Nephron (organoid): ENCODE measurements around the gene PDZD4.

ENCODE experiments used
- H3K27ac Mint-ChIP-seq, 3 experiments: 2 replicates each; pipeline ENCODE4 v1.8.0; 2020; ENCODE audit warnings: mixed read lengths in 3 of 3, mild to moderate bottlenecking in 2 of 3, moderate library complexity in 1 of 3
- H3K27me3 Mint-ChIP-seq: 2 replicates; pipeline ENCODE4 v1.8.0; 2021; ENCODE audit warnings: low read depth, mild to moderate bottlenecking, moderate library complexity, mixed read lengths
- H3K36me3 Mint-ChIP-seq: 2 replicates; pipeline ENCODE4 v1.8.0; 2020; ENCODE audit warnings: low read depth, mixed read lengths
- H3K4me1 Mint-ChIP-seq: 2 replicates; pipeline ENCODE4 v1.8.0; 2020; ENCODE audit warnings: mixed read lengths
- H3K4me3 Mint-ChIP-seq, 3 experiments: 2 replicates each; pipeline ENCODE4 v1.8.0; 2020; ENCODE audit warnings: mild to moderate bottlenecking in 3 of 3, mixed read lengths in 3 of 3, moderate library complexity in 2 of 3
- H3K9me3 Mint-ChIP-seq: 2 replicates; pipeline ENCODE4 v1.8.0; 2020; ENCODE audit warnings: mixed read lengths
- CTCF ChIP-seq, 3 experiments: fragments of 200-600 bp; sonication (generic); IDR thresholded peaks; one replicate each; pipeline ENCODE4 v1.5.0; 2021; ENCODE audit warnings: antibody characterized with exemption in 3 of 3; ENCODE audit not compliant: unreplicated experiment in 3 of 3

Gene PDZD4

GRCh38 chrX:153774576-153775292 lies 55.6 kb downstream of the PDZD4 start:
- Mint-ChIP-seq H3K27me3 (peaks cover 2% of the 10 kb centered on the region), H3K4me1 (peaks cover 2% of the 10 kb centered on the region), H3K27ac (no peak overlapping the region), H3K9me3 (peaks cover under 1% of the 10 kb centered on the region), H3K4me3 (no peak overlapping the region), H3K36me3 (no peaks in the 10 kb centered on the region)
- no peak for TF ChIP-seq CTCF (IDR thresholded peaks at IDR 0.05; ENCODE audit: unreplicated experiment in 3 of 3)

- H3K36me3 Mint-ChIP-seq, result no peaks in the 10 kb centered on the region
- no peaks in the 10 kb centered on the region for H3K9me3 Mint-ChIP-seq
- no peak overlapping the region for H3K4me3 Mint-ChIP-seq
- H3K27ac Mint-ChIP-seq, result no peak overlapping the region
- H3K27me3 Mint-ChIP-seq, result no peaks in the 10 kb centered on the region
- H3K4me1 Mint-ChIP-seq, result no peaks in the 10 kb centered on the region
- no peak for TF ChIP-seq CTCF (IDR thresholded peaks at IDR 0.05; ENCODE audit: unreplicated experiment in 3 of 3)
Measured at GRCh38 chrX:153773741-153774575, 56.4 kb downstream of the PDZD4 start.

GRCh38 chrX:153773218-153773611 lies 57.1 kb downstream of the PDZD4 start:
- no peak overlapping the region for H3K4me3 Mint-ChIP-seq
- no peaks in the 10 kb centered on the region for H3K36me3 Mint-ChIP-seq
- no peaks in the 10 kb centered on the region for H3K27me3 Mint-ChIP-seq
- TF ChIP-seq CTCF (IDR thresholded peaks at IDR 0.05; ENCODE audit: unreplicated experiment in 3 of 3), result no peak
- H3K27ac Mint-ChIP-seq, result no peak overlapping the region
- H3K9me3 Mint-ChIP-seq, result no peaks in the 10 kb centered on the region
- H3K4me1 Mint-ChIP-seq, result no peaks in the 10 kb centered on the region

- Mint-ChIP-seq H3K27me3 (no peaks in the 10 kb centered on the region), H3K4me3 (no peak overlapping the region), H3K36me3 (no peaks in the 10 kb centered on the region), H3K27ac (no peak overlapping the region), H3K4me1 (no peaks in the 10 kb centered on the region), H3K9me3 (no peaks in the 10 kb centered on the region)
- TF ChIP-seq CTCF (IDR thresholded peaks at IDR 0.05; ENCODE audit: unreplicated experiment in 3 of 3), result no peak
Measured at GRCh38 chrX:153772316-153773217, 57.8 kb downstream of the PDZD4 start.

- H3K27ac Mint-ChIP-seq, result no peak overlapping the region
- no peak overlapping the region for H3K4me3 Mint-ChIP-seq
- H3K4me1 Mint-ChIP-seq, result peaks cover under 1% of the 10 kb centered on the region
- no peak for TF ChIP-seq CTCF (IDR thresholded peaks at IDR 0.05; ENCODE audit: unreplicated experiment in 3 of 3)
- no peaks in the 10 kb centered on the region for H3K9me3 Mint-ChIP-seq
- H3K27me3 Mint-ChIP-seq, result no peaks in the 10 kb centered on the region
- no peaks in the 10 kb centered on the region for H3K36me3 Mint-ChIP-seq
Measured at GRCh38 chrX:153771415-153772315, 58.7 kb downstream of the PDZD4 start.
